AG10803 (cell line): ENCODE measurements around the gene SHE.

Source experiments
- DNase-seq: peaks from one replicate; pipeline ENCODE4 v3.0.0; 2010; ENCODE audit warnings: low read depth
- H3K4me3 ChIP-seq: 2 replicates; pipeline ENCODE4 v1.5.1; 2011; ENCODE audit warnings: mild to moderate bottlenecking, low read length, control low read depth
- CTCF ChIP-seq: conservative IDR thresholded peaks from 2 replicates; pipeline ENCODE4 v1.5.1; 2011; ENCODE audit warnings: mild to moderate bottlenecking, low read length, control low read depth, inconsistent platforms

The SHE gene

GRCh38 chr1:154485910-154486496, 16.2 kb downstream of the SHE start:
- TF ChIP-seq CTCF: no peak
- DNase-seq: no peak
- H3K4me3 ChIP-seq: no peak overlapping the region

DNA sequence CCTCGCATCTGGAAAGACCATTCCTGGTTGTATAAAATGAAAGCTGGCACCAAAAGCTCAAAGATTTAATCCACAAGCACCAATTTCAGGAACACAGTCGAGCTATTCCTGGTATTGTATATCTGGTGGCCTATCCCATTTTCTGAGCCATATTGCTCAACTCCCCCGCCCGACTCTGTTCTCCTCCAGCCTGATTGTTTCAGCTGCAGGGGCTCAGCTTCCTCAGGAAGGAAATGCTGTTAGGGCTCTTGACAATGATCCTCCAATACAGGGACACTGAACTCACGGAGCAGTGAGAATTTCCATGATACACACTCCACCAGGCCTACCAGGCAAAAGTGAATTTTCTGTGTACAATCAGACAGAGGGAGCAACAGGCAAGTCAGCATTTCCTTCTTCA, 17.1 kb downstream of the SHE start:
- no peak for DNase-seq
- TF ChIP-seq CTCF: no peak
- H3K4me3 ChIP-seq: no peak overlapping the region

DNA sequence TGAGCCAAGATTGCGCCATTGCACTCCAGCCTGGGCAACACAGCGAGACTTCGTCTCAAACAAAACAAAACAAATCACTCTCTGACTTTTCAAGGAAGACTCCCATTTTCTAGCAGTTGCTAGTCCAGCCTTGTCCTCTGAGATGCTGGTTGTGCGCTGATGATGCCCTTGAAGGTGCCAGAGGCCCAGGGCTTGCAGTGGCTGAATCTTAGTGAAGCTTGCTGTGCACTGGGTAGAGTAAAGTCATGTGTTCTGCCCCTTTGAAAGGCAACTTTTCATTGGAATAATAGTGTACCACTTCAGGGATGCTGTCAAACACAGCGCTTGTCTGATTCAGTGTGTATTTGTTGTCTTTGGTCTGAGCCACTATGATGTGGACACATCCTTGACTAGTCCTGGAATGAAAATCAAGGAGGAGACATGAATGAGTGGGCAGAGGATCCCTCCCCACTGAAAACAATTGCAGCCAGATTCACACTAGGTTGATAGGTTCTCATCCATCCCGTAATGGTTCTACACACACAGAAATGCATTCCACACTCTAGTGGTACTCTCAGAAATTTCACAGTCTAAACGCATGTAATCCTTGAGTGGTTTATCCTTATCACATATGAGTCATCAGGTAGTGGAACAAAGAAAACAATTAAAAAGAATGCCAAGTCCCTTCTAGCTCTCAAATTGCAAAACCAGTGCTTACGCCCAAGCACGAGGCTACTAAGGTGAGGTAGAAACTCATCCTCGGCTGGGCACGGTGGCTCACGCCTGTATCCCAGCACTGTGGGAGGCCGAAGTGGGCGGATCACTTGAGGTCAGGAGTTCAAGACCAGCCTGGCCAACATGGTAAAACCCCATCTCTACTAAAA, 18.0 kb downstream of the SHE start:
- no peak overlapping the region for H3K4me3 ChIP-seq
- DNase-seq: no peak
- no peak for TF ChIP-seq CTCF

DNA sequence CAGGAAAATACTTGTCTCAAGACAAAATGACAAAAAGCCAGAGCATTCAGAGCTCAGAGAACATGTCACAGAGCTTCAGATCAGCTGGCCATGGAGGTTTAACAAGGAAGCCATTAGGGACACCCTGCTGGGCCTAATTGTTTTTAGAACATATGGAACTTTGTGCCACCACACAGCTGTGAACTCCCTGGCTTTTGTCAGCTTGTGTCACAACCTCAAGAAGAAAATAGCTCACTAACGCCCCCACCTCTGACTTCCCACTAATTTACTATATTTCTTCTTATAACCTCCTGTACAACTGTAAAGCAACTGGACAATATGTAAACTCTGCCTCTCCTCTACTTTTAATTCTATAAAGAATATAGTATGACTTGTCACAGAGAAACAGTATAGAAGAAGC, 21.2 kb downstream of the SHE start:
- no peak for DNase-seq
- no peak overlapping the region for H3K4me3 ChIP-seq
- no peak for TF ChIP-seq CTCF

- DNase-seq: peak; percentile 81
Measured at GRCh38 chr1:154479764-154480421, 22.3 kb downstream of the SHE start.

GRCh38 chr1:154478639-154479038, 23.6 kb downstream of the SHE start:
- H3K4me3 ChIP-seq: no peak overlapping the region
- DNase-seq: peak; percentile 23
- peak; percentile 29 for TF ChIP-seq CTCF

More at GRCh38 chr1:154479764-154480421, 22.3 kb downstream of the SHE start:
- no peak overlapping the region for H3K4me3 ChIP-seq
- TF ChIP-seq CTCF: peak; percentile 94

- H3K4me3 ChIP-seq: no peak overlapping the region
- DNase-seq: no peak
- TF ChIP-seq CTCF: no peak
Measured at GRCh38 chr1:154478013-154478412, 24.2 kb downstream of the SHE start.
